GM19468 (cell line): ENCODE data around the gene NMRAL1.

Source experiments
- ATAC-seq: cut with Tn5 transposase; IDR thresholded peaks from one replicate; pipeline ENCODE4 v1.9.1; 2021; ENCODE audit warnings: mild to moderate bottlenecking, moderate library complexity, moderate number of reproducible peaks; ENCODE audit not compliant: unreplicated experiment; ENCODE audit errors: extremely low read depth

Gene NMRAL1

GRCh38 chr16:4433228-4433627 lies 41.2 kb downstream of the NMRAL1 start:
- no peak for ATAC-seq

- ATAC-seq: no peak
Observed at GRCh38 chr16:4431023-4431422, 43.4 kb downstream of the NMRAL1 start.

DNA sequence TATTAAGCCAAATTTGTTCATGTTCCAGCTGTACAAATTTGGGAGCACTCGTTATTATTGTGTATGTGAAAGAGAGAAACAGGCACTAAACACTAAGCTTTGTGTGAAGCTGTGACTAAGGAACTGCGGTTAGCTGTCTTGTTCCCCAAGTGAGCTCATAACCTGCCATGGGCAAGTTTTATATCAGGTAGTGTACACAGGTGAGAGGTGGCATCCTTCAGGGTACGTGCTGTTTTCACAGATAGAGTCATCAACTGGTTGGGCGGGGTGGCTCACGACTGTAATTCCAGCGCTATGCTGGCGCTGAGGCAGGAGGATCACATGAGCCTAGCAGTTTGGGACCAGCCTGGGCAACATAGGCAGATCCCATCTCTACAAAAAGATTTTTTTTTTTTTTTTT lies 45.9 kb downstream of the NMRAL1 start:
- ATAC-seq: no peak

DNA sequence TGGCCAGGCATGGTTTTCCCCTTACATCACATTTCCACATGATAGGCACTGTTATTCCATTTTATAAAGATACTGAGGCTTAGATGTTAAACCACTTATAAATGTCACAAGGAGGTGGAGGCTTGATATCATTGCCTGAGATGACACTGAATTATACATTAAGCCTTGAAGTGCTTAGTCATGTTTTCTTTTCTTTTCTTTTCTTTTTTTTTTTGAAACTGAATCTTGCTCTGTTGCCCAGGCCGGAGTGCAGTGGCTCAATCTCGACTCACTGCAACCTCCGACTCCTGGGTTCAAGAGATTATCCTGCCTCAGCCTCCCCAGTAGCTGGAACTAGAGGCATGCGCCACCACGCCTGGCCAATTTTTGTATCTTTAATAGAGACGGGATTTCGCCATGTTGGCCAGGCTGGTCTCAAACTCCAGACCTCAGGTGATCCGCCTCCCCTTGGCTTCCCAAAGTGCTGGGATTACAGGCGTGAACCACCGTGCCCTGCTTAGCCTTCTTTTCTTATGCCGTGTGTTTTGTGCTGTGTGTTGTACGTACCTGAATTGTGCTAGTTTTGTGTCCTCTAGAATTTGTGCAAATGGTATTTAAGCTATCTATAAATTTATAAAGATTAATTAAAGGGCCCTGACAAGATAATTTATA lies 47.6 kb downstream of the NMRAL1 start:
- ATAC-seq: no peak

DNA sequence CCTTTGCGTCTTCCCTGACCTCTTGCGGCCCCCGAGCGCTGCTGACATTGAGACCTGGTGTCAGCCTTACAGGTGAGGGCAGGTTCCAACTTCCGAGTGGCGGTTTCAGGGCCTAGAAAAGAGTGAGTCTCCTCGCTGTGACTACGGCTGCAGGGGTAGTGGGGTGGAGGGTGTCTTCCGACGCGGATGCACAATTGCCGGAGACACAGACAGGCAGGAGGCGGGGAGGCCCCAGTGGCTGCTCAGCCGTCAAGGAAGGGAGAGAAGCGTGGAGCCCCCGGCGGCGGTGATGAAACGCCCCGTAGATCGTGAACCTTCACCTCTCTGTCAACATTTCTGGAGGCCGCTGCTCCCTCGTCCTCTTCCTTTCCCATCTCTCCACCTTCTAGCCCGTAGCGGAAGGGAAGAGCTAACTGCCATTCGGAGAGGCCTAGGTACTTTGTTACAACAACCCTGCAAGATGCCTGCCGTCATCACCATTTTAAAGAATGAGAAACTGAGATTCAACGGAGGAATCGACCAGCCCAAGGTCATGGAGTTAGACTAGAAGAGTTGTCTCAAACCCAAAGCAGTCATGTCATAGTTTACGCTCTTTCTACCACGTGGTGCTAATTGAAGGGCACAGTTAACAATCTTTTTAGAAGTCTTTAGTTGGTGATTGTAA lies 48.3 kb downstream of the NMRAL1 start:
- ATAC-seq: no peak

- ATAC-seq: peak; percentile 64
Observed at GRCh38 chr16:4425378-4426020, 48.9 kb downstream of the NMRAL1 start, which contains the start of gene DNAJA3. TSS of gene DNAJA3 (plus strand) at chr16:4425868. CDS start at chr16:4425882, 14 bp downstream.

DNA sequence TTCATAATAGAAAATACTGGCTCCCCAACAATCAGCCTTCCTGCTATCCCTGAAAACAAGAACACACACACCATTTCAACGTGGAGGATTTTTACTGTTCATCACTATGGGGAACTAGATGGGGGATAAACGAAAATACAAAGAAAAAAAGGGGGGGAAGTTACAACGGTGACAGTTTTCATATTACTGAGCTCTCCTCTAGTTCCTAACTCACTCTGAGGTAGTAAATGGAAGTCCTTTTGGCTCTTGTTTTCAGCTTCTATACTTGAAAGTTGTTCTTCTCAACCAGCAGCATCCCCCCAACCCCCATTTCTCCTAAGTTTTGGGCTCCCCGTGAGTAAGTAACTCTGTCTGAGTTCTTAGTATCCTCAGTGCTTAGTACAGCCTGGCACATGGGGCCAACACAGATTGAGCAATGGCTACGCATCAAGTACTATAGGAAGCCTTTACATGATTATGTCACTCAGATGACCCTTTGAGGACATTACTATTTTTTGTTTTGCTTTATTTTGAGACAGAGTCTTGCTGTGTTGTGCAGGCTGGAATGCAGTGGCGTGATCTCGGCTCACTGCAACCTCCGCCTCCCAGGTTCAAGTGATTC lies 53.8 kb downstream of the NMRAL1 start:
- no peak for ATAC-seq

DNA sequence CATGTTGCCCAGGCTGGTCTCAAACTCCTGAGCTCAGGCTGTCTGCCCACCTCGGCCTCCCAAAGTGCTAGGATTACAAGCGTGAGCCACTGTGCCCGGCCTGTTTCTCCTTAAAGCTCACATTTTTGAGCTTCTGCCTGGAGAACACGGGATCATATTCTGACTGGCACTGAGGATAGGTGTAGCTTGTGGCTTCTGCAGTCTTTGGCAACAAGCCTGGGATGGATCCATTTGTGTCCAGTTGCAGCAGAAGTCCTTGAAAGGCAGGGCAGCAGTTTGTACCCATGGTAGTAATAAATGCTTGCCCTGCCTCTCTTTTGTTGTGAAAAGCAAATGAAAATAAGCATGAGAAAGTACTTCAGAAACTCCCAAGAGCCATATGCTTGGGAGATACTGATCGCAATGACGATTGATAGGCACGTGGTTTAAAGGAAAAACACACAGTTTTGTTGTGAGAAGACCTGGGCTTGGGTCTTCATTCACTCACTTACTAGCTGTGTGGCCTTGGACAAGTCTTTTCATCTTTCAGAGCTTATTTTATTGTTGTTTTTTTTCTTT lies 54.9 kb downstream of the NMRAL1 start:
- ATAC-seq: no peak

- ATAC-seq: peak; percentile 29
Observed at GRCh38 chr16:4416200-4417032, 58.0 kb downstream of the NMRAL1 start, which contains the start of gene CORO7. TSS of gene CORO7 (minus strand) at chr16:4416596. CDS start at chr16:4416518, 78 bp downstream.

- ATAC-seq: no peak
Observed at GRCh38 chr16:4415538-4416199, 58.8 kb downstream of the NMRAL1 start.

DNA sequence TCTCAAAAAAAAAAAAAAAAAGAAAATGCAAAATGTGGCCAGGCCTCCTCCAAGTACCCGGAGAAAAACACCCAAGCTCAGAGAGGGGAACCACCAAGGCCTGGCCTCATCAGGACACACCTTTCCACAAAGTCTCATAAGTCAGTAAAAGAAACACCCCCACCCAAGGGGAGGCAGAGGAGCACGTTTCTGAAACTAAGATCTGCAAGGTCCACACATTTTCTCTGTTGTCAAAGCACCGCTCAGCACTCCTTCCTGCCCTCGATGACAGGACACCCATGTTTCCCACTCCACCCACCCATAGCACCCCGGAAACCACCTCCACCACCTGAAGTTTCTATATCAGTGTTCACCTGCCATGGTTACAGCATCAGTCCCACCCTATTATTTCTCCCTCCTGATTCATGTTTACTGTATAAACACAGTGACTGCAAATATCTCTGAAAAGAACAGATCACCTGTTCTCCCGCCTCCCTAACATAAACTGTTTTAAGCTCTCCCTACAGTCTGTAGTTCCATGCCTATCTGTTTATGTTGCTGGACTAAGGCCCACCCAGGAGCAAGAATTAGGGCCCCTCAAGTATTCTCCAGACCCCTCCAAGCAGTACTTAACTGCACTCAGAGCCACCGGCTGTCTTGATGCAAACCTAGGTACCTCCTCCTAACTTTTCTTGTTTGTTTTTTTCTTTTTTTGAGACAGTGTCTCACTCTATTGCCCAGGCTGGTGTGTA lies 60.1 kb downstream of the NMRAL1 start:
- ATAC-seq: peak; percentile 53

- no peak for ATAC-seq
Observed at GRCh38 chr16:4412854-4413253, 61.6 kb downstream of the NMRAL1 start.

- ATAC-seq: no peak
Observed at GRCh38 chr16:4412159-4412558, 62.3 kb downstream of the NMRAL1 start.
